HL-60 (cell line): ENCODE data around the gene GAGE10.
"Not testable (repeated sequence)": the region's sequence is repeated elsewhere in the genome, so short reads cannot be mapped to it uniquely, and the experiment has no call there.

Source experiments
- CTCF ChIP-seq: IDR thresholded peaks from one replicate; pipeline ENCODE4 v1.5.1; 2011; ENCODE audit warnings: low read length, control low read depth, inconsistent platforms; ENCODE audit not compliant: insufficient read depth
- GABPA ChIP-seq: IDR thresholded peaks from 2 replicates; pipeline ENCODE4 v1.6.1; 2012; ENCODE audit warnings: low read depth
- POLR2AphosphoS5 ChIP-seq: IDR thresholded peaks from 2 replicates; pipeline ENCODE4 v1.6.1; 2012; ENCODE audit warnings: low read depth
- REST ChIP-seq: IDR thresholded peaks from 2 replicates; pipeline ENCODE4 v1.6.1; 2012; ENCODE audit warnings: low read depth; ENCODE audit not compliant: insufficient replicate concordance

- not testable (repeated sequence) for TF ChIP-seq CTCF, REST, GABPA, POLR2AphosphoS5
These were observed 28.4 kb downstream of the GAGE10 start for GRCh38 chrX:49331841-49332240.
